CD4-positive, alpha-beta T cell treated with Interleukin-6 for 4 hours (primary cell): ENCODE data around the gene POLD2.
A peak's percentile ranks its signal among the peaks of the same experiment; 100 is the strongest.

Source experiments
- DNase-seq: peaks from one replicate; pipeline ENCODE4 v3.0.0-alpha.2; 2020; ENCODE audit warnings: mixed read lengths

The POLD2 gene

GRCh38 chr7:44079331-44080021 lies 43.9 kb downstream of the POLD2 start:
- no peak for DNase-seq

GRCh38 chr7:44078521-44078920 lies 44.8 kb downstream of the POLD2 start:
- DNase-seq: no peak

GRCh38 chr7:44077681-44078091 lies 45.7 kb downstream of the POLD2 start:
- no peak for DNase-seq

- DNase-seq: no peak
These were observed 46.3 kb downstream of the POLD2 start for GRCh38 chr7:44077061-44077460.

GRCh38 chr7:44076101-44076895 lies 47.0 kb downstream of the POLD2 start:
- DNase-seq: no peak

- no peak for DNase-seq
These were observed 47.9 kb downstream of the POLD2 start for GRCh38 chr7:44075296-44076075.

GRCh38 chr7:44074349-44074695 lies 49.0 kb downstream of the POLD2 start:
- DNase-seq: no peak

GRCh38 chr7:44073664-44074348 lies 49.5 kb downstream of the POLD2 start:
- peak; percentile 32 for DNase-seq

- DNase-seq: peak; percentile 63
These were observed 50.8 kb downstream of the POLD2 start for GRCh38 chr7:44072364-44073231.

GRCh38 chr7:44071726-44072363 lies 51.5 kb downstream of the POLD2 start:
- DNase-seq: no peak

GRCh38 chr7:44068054-44068453 lies 55.3 kb downstream of the POLD2 start:
- no peak for DNase-seq

- no peak for DNase-seq
These were observed 56.0 kb downstream of the POLD2 start for GRCh38 chr7:44067064-44067951.

- no peak for DNase-seq
These were observed 56.8 kb downstream of the POLD2 start for GRCh38 chr7:44066494-44067063.

GRCh38 chr7:44066111-44066460 lies 57.3 kb downstream of the POLD2 start:
- DNase-seq: no peak

GRCh38 chr7:44065431-44066110 lies 57.8 kb downstream of the POLD2 start, which contains the start of gene PGAM2:
TSS of gene PGAM2 (minus strand) at chr7:44065567. CDS start at chr7:44065529, 38 bp downstream.
- peak; percentile 26 for DNase-seq

- peak; percentile 30 for DNase-seq
These were observed 58.4 kb downstream of the POLD2 start for GRCh38 chr7:44064791-44065430.
